HG02623 (cell line): ENCODE measurements around the gene KNDC1.
"Not testable (repeated sequence)": the region's sequence is repeated elsewhere in the genome, so short reads cannot be mapped to it uniquely, and the experiment has no call there.

Experiments
- ATAC-seq: cut with Tn5 transposase; IDR thresholded peaks from one replicate; pipeline ENCODE4 v1.9.1; 2021; ENCODE audit warnings: moderate library complexity; ENCODE audit not compliant: unreplicated experiment

Gene KNDC1

DNA sequence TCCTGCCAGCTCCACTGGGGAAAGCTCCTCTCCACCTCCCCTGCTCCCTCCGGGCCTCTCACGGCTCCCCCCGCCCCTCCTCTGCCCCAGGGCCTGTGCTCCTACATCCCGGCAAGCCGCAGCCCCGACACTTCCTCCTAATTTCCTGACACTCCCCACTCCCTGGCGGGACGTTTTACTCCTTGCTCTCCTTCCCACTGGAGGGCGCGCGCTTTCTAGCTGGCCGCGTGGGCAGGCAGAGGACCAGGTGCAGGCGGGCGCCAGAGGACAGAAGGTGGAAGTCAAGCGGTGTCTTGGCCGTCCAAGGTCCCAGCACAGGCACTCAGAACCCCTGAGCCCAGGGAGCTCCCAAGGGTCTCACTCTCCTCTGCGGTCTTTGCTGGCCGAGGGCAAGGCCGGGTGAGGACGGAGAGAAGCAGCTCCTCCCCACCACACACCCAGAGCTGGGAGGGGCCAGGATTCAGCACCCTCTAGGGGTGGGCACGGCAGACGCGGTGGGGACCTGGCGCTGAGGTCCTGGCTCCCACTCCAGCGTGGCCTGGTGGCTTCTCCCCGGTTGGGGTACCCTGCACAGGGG lies 97.6 kb downstream of the KNDC1 start:
- ATAC-seq: no peak

GRCh38 chr10:133258066-133258817 lies 98.2 kb downstream of the KNDC1 start:
- ATAC-seq: no peak

DNA sequence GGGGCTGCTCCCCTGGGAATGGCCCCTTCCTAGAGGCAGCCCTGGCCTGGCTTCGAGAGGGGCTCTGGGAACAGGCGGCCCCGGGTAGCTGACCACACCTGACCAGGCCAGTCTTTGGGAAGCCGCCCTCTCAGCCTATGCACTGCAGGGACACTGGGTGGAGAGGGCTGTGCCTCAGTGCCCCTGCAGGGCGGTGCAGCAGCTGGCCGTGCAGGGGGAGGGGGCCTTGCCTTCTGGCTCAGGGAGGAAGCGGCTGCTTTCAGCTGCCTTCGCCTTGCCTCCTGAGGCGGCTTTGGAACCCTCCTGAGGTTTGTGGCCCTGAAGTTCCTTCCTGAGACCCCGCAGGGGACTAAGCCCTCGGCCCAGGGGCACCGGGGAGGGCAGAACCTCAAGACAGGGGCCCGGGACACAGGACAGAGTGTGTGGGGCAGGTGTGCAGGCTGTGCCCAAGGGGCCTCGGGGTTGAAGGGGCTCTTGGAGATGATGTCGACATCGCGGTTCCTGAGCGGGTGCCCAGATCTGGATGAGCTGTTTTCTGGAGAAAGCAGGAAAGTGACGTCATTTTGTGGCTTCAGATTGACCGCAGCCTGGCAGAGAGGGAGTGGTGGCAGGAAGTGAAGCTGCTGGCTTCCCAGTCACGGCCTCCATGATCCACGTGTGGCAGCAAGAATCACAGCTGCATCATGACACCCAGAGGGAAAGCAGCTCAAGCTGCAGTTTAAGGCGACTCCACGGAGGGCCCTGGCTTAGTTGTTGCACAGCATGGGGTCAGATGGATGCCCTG lies 99.0 kb downstream of the KNDC1 start:
- no peak for ATAC-seq

- ATAC-seq: no peak
Measured at GRCh38 chr10:133259602-133259989, 99.6 kb downstream of the KNDC1 start.

- ATAC-seq: peak; percentile 51
Measured at GRCh38 chr10:133260895-133261725, 101.1 kb downstream of the KNDC1 start.

DNA sequence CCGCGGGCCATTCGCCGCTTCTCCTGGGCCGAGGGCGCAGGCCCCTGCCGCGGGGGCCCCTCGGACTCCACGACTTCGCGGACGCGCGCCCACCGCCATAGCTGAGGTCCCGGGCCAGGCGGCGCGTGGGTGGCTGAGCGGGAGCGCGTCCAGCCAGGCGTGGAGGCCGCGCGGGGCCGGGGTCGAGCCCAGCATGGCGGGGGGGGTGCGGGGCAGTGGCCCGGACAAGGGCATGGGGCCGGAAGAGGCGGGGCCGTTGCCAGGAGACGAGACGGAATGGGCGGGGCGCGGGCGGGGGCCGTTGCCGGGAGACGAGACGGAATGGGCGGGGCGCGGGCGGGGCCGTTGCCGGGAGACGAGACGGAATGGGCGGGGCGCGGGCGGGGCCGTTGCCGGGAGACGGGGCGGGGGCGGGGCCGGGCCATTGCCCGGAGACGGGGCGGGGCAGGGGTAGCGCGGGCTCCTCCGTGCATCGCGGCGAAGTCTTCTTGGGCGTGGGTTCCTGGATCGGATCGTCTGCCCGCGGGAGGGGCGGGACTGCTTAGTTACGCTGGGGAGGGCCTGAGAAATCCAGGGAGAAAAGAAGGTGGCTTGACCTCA lies 101.8 kb downstream of the KNDC1 start:
- peak; percentile 64 for ATAC-seq

DNA sequence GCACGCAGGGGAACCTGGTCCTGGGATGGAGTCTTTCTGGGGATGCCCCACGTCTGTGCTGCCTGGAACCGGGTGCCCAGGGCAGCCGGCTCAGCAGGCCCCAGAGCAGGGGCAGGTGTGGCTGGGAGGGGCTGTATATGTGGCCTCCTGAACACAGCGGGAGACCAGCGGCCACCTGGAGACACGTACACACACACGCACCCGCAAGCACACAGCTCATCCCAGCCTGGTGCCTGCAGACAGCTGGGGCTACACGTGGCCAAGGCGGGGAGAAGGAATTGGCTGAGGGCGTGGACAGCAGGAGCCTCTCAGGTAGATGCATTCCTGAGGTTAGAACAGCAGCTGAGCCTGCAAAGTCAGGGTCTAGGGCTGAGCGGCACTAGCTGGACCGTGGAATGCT lies 102.7 kb downstream of the KNDC1 start:
- ATAC-seq: no peak

DNA sequence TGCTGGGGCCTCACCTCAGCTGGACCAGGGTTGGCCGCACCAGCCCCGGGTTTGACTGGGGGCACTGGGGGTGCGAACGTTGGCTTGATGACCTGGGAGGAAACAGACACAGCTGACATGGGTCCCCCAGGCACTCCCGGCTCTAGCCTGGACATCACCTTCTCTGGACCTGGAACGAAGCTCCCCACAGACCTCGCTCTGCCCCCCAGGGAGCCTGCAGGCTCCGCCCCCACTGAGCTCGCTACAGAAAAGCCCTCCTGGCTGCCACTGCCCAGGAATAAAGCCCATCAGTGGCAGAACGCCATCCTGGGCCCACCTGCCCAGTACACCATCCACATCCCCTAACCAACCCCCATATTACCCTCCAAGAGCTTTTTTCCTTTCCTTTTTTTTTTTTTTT lies 103.7 kb downstream of the KNDC1 start:
- no peak for ATAC-seq

DNA sequence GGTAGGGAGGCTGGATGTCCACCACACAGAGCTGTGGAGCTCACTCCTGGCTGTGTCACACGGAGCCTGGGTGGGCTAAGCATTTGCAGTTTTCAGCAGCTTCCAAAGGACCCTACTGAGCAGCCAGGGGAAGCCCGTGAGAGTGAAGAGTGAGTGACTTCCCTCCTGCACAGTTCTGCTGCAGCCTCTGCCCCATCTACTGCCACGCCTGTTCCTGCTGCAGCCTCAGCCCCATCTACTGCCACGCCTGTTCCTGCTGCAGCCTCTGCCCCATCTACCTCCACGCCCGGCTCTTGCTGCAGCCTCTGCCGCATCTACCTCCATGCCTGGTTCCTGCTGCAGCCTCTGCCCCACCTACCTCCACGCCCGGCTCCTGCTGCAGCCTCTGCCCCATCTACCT lies 104.4 kb downstream of the KNDC1 start:
- no peak for ATAC-seq

GRCh38 chr10:133265052-133265451 lies 105.0 kb downstream of the KNDC1 start:
- ATAC-seq: not testable (repeated sequence)

DNA sequence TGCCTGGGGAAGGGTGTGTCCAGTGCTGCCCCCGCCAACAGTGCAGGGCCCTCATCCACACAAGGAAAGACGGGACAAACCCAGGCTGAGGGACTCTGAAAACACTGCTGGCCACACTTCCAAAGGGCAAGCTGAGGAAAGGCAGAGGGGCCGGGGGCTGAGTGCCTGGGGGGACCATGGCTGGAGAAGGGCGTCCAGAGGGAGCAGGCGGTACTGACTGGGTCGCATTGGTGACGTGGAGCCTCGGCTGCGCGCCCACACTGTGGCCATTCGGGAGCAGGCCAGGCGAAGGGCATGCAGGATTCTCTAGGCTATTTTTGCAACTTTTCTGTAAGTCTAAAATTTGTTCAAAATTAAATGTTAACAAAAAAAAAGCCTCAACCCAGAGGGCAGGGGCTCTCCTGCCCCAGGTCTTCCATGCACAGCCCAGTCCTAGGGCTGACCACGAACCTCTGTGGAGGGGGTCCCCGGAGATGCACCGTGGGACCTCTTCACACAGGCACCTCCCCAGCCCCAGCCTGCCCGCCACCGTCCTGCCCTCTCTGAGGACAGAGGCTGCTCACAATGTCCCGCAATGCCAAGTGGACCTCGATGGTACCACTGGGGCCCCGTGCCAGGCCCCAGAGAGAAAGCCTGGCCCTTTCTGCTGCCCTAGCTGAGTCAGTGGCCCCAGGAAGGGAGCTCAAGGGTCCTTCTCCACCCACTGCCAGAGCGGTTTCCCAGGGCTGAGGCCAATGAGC lies 106.2 kb downstream of the KNDC1 start:
- no peak for ATAC-seq

DNA sequence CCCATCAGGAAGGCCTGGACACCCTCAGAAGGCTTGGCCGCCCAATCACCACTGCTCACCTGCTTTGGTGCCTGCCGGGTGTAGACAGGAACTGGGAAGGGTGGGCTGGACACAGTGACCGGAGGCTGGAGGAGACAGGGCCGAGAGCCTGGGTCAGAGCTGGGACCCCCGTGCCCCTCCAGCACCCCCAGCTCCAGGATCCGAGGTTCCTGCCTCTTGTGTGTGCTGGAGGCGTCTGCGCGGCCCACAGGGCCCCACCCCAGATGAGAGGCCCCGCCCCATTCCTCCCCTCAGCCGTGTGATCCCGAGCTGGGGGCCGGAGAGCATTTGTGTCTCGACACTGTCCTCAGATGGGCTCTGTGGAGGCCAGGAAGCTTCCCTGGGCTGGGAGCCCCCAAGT lies 107.3 kb downstream of the KNDC1 start:
- ATAC-seq: no peak

GRCh38 chr10:133267829-133268228 lies 107.8 kb downstream of the KNDC1 start:
- no peak for ATAC-seq

- no peak for ATAC-seq
Measured at GRCh38 chr10:133268532-133268931, 108.5 kb downstream of the KNDC1 start.

GRCh38 chr10:133269367-133269766 lies 109.3 kb downstream of the KNDC1 start:
- ATAC-seq: no peak

- no peak for ATAC-seq
Measured at GRCh38 chr10:133270204-133270603, 110.2 kb downstream of the KNDC1 start.

- ATAC-seq: no peak
Measured at GRCh38 chr10:133270773-133271297, 110.8 kb downstream of the KNDC1 start.

GRCh38 chr10:133271521-133272300 lies 111.7 kb downstream of the KNDC1 start:
- ATAC-seq: no peak
